ENCODE measurements around the gene ZRANB1.

The ZRANB1 gene

DNA sequence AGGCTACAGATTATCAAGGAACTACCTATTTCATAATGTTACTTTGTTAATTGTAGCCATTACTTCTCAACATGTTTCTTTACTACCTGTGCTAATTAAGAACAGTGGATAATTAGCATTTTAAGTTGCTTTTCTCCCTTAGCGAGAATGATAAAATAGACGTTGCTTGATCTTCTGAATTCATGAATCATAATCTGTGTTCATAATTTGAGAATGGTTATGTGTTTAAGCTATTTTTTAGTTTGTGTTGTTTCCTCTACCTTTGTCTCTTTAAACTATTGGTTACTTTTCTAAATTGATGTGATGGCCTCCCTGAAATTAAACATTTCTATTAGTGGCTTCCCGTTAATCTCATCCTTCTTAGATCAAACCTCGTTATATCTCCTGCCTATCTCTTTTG lies at the start of gene ZRANB1:
ZRANB1 (plus strand) TSS at position 301 of the 400 bp plus-strand sequence. CDS start 371 bp downstream, outside the sequence.
- Histone ChIP-seq H3K27ac (ENCODE audit: low read depth, low read length) (peak within 1 kb of the TSS; percentile 88), H2AFZ (ENCODE audit: low read length, unreplicated experiment) (no peak within 1 kb of the TSS), H3K4me3 (ENCODE audit: low read depth, low read length) (no peak within 1 kb of the TSS), H3K27me3 (ENCODE audit: insufficient read depth, low read length) (no peaks in the 10 kb centered on the region), H3K79me2 (ENCODE audit: control insufficient read depth, insufficient read depth, low read length, unreplicated experiment) (peaks cover 84% of the 10 kb centered on the region), H3K36me3 (ENCODE audit: insufficient read depth, low read length) (0 out of 2 replicates have a peak, but pooled peaks cover 4% of the 10 kb centered on the region), H3K4me1 (ENCODE audit: control insufficient read depth, insufficient read depth, low read length, unreplicated experiment) (peaks cover 31% of the 10 kb centered on the region)

DNA sequence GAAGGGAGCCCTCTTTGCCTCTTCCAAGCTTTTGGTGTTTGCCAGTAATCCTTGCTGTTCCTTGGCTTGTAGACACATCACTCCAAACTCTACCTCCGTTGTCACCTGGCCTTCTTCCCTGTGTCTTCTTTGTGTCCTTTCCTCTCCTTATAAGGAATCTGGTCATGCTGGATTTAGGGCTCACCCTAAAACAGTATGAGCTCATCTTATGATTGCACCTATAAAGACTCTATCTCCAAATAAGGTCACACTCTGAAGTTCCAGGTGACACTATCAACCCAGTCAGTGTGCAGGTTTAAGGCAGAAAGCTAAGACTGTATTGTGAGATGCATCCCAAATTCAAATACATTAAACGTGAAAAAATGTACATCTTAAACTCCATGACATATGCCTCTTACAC lies 49.0 kb upstream of the ZRANB1 start:
- Histone ChIP-seq H3K79me2 (ENCODE audit: control insufficient read depth, insufficient read depth, low read length, unreplicated experiment) (no peaks in the 10 kb centered on the region), H3K4me3 (ENCODE audit: low read depth, low read length) (no peak overlapping the region), H3K4me1 (ENCODE audit: control insufficient read depth, insufficient read depth, low read length, unreplicated experiment) (no peaks in the 10 kb centered on the region), H3K27ac (ENCODE audit: low read depth, low read length) (no peak overlapping the region), H2AFZ (ENCODE audit: low read length, unreplicated experiment) (no peak overlapping the region), H3K36me3 (ENCODE audit: insufficient read depth, low read length) (no peaks in the 10 kb centered on the region), H3K27me3 (ENCODE audit: insufficient read depth, low read length) (0 out of 2 replicates have a peak, but pooled peaks cover 8% of the 10 kb centered on the region)

DNA sequence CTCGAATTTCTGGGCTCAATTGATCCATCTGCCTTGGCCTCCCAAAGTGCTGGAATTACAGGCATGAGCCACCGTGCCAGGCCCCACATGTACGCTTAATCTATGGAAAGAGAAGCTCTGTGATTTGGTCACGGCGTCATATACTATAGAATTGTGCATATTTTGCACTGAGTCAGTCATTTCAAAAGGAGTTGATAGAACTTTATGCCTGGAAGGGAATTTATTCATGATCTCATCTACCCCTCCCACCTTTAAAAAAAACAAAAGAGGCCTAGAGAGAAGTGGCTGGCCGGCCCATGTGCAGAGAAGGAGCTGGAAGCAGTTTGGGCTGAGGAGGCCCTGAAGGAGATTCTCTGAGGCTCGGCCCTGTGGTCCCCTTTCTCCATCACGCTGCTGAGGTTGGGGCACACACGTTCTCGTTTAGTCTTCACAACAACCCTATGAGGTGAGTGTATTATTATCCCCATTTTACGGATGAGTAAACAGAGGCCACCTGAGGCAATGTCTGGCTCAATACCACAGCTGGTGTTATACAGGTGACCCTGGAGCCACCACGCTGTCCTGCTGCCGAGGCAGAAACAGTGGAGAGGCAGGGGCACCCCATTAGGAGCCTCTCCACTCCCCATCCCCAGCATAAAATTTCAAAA lies 47.2 kb upstream of the ZRANB1 start:
- no peaks in the 10 kb centered on the region for H3K36me3 ChIP-seq (ENCODE audit: insufficient read depth, low read length)
- no peak overlapping the region for H2AFZ ChIP-seq (ENCODE audit: low read length, unreplicated experiment)
- no peak overlapping the region for H3K4me3 ChIP-seq (ENCODE audit: low read depth, low read length)
- no peak overlapping the region for H3K27ac ChIP-seq (ENCODE audit: low read depth, low read length)
- 0 out of 2 replicates have a peak, but pooled peaks cover 8% of the 10 kb centered on the region for H3K27me3 ChIP-seq (ENCODE audit: insufficient read depth, low read length)
- H3K79me2 ChIP-seq (ENCODE audit: control insufficient read depth, insufficient read depth, low read length, unreplicated experiment), result no peaks in the 10 kb centered on the region
- no peaks in the 10 kb centered on the region for H3K4me1 ChIP-seq (ENCODE audit: control insufficient read depth, insufficient read depth, low read length, unreplicated experiment)

DNA sequence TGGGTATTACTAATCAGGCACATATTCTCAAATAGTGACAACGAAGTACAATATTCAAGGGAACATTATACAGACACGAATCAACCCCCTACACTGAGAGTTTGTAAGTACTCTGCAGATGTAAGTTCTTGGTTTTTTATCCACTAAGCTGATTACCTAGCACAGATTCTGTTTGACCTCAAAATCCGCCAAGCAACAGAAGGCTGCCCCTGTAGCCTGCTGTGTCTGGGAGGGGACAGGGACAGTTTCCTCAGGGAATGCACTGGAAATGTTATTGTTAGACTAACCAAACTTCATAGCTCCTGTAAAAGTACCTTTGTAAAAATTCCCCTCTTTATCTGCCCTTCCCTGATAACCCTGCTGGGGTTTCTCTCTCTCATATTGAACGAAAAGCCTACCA lies 45.2 kb upstream of the ZRANB1 start:
- 0 out of 2 replicates have a peak, but pooled peaks cover 8% of the 10 kb centered on the region for H3K27me3 ChIP-seq (ENCODE audit: insufficient read depth, low read length)
- no peaks in the 10 kb centered on the region for H3K36me3 ChIP-seq (ENCODE audit: insufficient read depth, low read length)
- no peaks in the 10 kb centered on the region for H3K79me2 ChIP-seq (ENCODE audit: control insufficient read depth, insufficient read depth, low read length, unreplicated experiment)
- no peak overlapping the region for H2AFZ ChIP-seq (ENCODE audit: low read length, unreplicated experiment)
- H3K4me3 ChIP-seq (ENCODE audit: low read depth, low read length), result no peak overlapping the region
- no peak overlapping the region for H3K27ac ChIP-seq (ENCODE audit: low read depth, low read length)
- no peaks in the 10 kb centered on the region for H3K4me1 ChIP-seq (ENCODE audit: control insufficient read depth, insufficient read depth, low read length, unreplicated experiment)

DNA sequence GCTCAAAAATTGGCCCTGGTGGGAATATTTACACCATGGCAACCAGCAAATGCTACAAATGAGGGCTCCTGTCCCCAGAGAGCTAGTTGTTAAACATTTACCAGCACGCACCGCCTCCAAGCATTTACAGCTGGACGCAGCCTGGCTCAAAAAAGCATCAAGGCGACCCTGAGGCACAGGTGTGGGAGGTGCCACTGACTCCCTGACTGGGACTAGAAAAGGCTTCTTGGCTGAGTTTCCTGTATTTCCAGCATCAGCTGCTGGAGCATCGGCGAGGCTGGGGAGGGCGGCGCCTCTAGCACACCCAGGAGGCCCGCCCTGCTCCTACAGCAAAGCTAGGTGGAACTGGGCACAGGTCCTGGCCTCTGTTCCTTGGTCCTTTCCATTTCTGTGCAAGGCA lies 43.5 kb upstream of the ZRANB1 start:
- Histone ChIP-seq H3K79me2 (ENCODE audit: control insufficient read depth, insufficient read depth, low read length, unreplicated experiment) (no peaks in the 10 kb centered on the region), H3K27me3 (ENCODE audit: insufficient read depth, low read length) (0 out of 2 replicates have a peak, but pooled peaks cover 8% of the 10 kb centered on the region), H3K4me1 (ENCODE audit: control insufficient read depth, insufficient read depth, low read length, unreplicated experiment) (no peaks in the 10 kb centered on the region), H3K4me3 (ENCODE audit: low read depth, low read length) (no peak overlapping the region), H3K27ac (ENCODE audit: low read depth, low read length) (no peak overlapping the region), H2AFZ (ENCODE audit: low read length, unreplicated experiment) (no peak overlapping the region), H3K36me3 (ENCODE audit: insufficient read depth, low read length) (no peaks in the 10 kb centered on the region)

DNA sequence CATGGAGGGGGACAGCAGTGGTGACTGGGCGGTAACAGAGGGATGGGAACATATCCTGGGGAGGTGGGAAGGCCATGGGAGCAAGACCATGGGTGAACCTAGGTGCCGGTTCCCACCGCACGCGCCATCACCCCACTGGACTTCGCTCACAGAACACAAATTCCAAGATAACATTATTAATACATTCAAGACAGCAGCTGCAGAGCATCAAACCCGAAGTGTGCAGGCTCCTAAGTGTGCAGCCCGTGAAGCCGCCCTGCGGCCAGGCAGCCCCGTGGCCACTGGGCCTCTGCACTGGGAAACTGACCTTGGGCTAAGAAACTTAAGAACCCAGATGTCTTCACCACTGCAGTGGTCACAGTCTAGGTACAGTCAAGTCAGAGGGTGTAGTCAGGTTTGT lies 42.8 kb upstream of the ZRANB1 start:
- H2AFZ ChIP-seq (ENCODE audit: low read length, unreplicated experiment), result no peak overlapping the region

DNA sequence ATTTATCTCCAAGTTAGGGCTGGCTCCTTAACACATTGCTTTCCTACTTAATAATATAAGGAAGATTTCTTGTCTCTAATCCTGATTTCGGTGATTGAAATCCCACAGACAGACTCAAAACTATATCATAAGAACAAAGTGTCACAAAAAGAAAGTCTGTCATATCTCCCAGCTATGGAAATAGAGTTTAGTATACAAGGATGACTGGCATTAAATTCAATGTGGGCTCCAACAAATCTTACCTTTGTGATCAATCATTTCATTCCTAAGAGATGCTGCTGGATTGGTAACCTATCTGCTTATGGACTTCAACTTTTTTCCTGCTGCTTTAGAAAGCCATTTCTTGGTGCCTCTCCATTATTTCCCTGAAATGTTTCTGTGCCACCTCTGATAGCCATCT lies 39.5 kb upstream of the ZRANB1 start:
- no peaks in the 10 kb centered on the region for H3K27me3 ChIP-seq (ENCODE audit: insufficient read depth, low read length)

More for the DNA sequence above, 42.8 kb upstream of the ZRANB1 start:
- no peak overlapping the region for H3K27ac ChIP-seq (ENCODE audit: low read depth, low read length)
- H3K4me3 ChIP-seq (ENCODE audit: low read depth, low read length), result no peak overlapping the region
- 0 out of 2 replicates have a peak, but pooled peaks cover 8% of the 10 kb centered on the region for H3K27me3 ChIP-seq (ENCODE audit: insufficient read depth, low read length)
- no peaks in the 10 kb centered on the region for H3K4me1 ChIP-seq (ENCODE audit: control insufficient read depth, insufficient read depth, low read length, unreplicated experiment)
- no peaks in the 10 kb centered on the region for H3K79me2 ChIP-seq (ENCODE audit: control insufficient read depth, insufficient read depth, low read length, unreplicated experiment)
- no peaks in the 10 kb centered on the region for H3K36me3 ChIP-seq (ENCODE audit: insufficient read depth, low read length)

DNA sequence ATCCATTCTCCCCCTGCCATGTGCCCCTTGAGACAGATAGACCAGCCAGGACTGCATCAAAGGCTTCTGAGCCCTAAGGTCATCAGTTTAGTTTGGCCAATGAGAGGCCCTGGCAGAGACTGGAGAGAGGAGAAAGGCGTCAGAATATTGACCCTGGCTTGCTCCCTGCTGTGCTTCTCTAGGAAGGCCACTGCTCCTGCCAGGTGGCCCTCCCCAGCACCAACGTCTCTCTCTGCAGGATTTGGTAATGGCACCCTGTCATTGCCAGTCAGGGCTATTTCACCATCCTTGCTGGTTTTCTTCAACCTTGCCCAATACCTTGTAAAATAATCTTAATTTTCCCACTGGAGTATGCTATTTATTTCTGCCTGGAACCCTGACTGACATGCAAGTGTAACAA lies 38.8 kb upstream of the ZRANB1 start:
- Histone ChIP-seq H3K27ac (ENCODE audit: low read depth, low read length) (no peak overlapping the region), H2AFZ (ENCODE audit: low read length, unreplicated experiment) (no peak overlapping the region), H3K79me2 (ENCODE audit: control insufficient read depth, insufficient read depth, low read length, unreplicated experiment) (no peaks in the 10 kb centered on the region), H3K4me1 (ENCODE audit: control insufficient read depth, insufficient read depth, low read length, unreplicated experiment) (peaks cover 19% of the 10 kb centered on the region), H3K27me3 (ENCODE audit: insufficient read depth, low read length) (no peaks in the 10 kb centered on the region), H3K4me3 (ENCODE audit: low read depth, low read length) (no peak overlapping the region), H3K36me3 (ENCODE audit: insufficient read depth, low read length) (no peaks in the 10 kb centered on the region)

More for the DNA sequence above, 39.5 kb upstream of the ZRANB1 start:
- Histone ChIP-seq H3K4me1 (ENCODE audit: control insufficient read depth, insufficient read depth, low read length, unreplicated experiment) (peaks cover 15% of the 10 kb centered on the region), H3K36me3 (ENCODE audit: insufficient read depth, low read length) (no peaks in the 10 kb centered on the region), H3K79me2 (ENCODE audit: control insufficient read depth, insufficient read depth, low read length, unreplicated experiment) (no peaks in the 10 kb centered on the region), H3K4me3 (ENCODE audit: low read depth, low read length) (no peak overlapping the region), H3K27ac (ENCODE audit: low read depth, low read length) (no peak overlapping the region), H2AFZ (ENCODE audit: low read length, unreplicated experiment) (no peak overlapping the region)

DNA sequence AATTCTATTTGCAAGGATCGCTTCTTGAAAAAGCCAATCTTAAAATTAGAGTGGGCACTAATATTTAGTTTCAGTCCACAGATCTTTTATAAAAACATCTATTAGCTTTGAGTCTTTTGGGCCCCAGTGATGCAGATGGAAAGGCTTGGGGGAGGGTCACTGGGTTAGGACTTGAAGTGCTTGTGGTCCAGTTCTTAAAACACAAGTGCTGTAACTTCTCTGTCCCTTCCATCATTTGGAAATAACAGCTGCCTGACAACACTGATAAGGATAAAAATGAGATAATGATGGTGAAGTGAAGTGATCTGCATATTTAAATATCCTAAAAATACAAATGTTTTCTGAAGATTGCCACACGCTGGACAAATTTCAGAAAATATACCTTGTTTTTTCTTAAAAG lies 37.1 kb upstream of the ZRANB1 start:
- H3K4me1 ChIP-seq (ENCODE audit: control insufficient read depth, insufficient read depth, low read length, unreplicated experiment), result peaks cover 19% of the 10 kb centered on the region

DNA sequence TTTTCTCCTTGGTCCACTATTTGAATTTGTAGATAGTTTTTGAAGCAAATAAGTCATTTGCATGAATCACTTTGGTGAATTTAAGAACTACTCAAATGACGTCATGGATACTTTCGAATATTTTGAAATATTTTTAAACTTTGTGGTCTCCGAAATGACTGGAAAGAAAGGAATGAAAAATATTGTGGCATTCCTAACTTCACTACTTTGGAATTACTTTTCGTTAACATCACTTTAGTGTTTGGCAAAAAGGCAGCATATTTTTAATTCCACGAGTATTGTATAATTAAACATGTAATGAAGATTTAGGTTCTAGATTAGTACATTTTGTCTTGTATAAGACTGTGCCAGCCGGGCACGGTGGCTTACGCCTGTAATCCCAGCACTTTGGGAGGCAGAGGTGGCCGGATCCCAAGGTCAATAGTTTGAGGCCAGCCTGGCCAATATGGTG lies 35.3 kb upstream of the ZRANB1 start:
- Histone ChIP-seq H3K79me2 (ENCODE audit: control insufficient read depth, insufficient read depth, low read length, unreplicated experiment) (no peaks in the 10 kb centered on the region), H3K27me3 (ENCODE audit: insufficient read depth, low read length) (no peaks in the 10 kb centered on the region), H3K36me3 (ENCODE audit: insufficient read depth, low read length) (no peaks in the 10 kb centered on the region), H2AFZ (ENCODE audit: low read length, unreplicated experiment) (no peak overlapping the region), H3K27ac (ENCODE audit: low read depth, low read length) (peak overlapping the region; percentile 82), H3K4me1 (ENCODE audit: control insufficient read depth, insufficient read depth, low read length, unreplicated experiment) (peaks cover 27% of the 10 kb centered on the region), H3K4me3 (ENCODE audit: low read depth, low read length) (0 out of 2 replicates have a peak overlapping the region, but pooled peaks have one; percentile 9)

More for the DNA sequence above, 37.1 kb upstream of the ZRANB1 start:
- H3K27me3 ChIP-seq (ENCODE audit: insufficient read depth, low read length), result no peaks in the 10 kb centered on the region
- no peak overlapping the region for H3K4me3 ChIP-seq (ENCODE audit: low read depth, low read length)
- no peaks in the 10 kb centered on the region for H3K36me3 ChIP-seq (ENCODE audit: insufficient read depth, low read length)
- H2AFZ ChIP-seq (ENCODE audit: low read length, unreplicated experiment), result no peak overlapping the region
- no peak overlapping the region for H3K27ac ChIP-seq (ENCODE audit: low read depth, low read length)
- no peaks in the 10 kb centered on the region for H3K79me2 ChIP-seq (ENCODE audit: control insufficient read depth, insufficient read depth, low read length, unreplicated experiment)

DNA sequence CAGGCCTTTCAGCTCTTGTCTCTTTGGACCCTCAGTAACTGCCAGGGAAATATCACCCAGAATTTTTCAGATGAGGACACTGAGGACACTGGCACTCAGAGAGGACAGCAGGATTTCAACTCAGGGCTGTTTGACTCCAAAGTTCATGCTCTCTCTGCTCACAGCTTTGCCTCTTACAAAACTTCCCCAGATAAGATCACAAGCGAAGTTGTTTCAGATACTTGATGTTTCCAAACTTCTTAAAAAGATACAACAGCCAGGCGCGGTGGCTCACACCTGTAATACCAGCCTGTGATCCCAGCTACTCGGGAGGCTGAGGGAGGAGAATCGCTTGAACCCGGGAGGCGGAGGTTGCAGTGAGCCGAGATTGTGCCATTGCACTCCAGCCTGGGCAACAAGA lies 32.4 kb upstream of the ZRANB1 start:
- H3K4me1 ChIP-seq (ENCODE audit: control insufficient read depth, insufficient read depth, low read length, unreplicated experiment), result peaks cover 32% of the 10 kb centered on the region
- H3K27me3 ChIP-seq (ENCODE audit: insufficient read depth, low read length), result no peaks in the 10 kb centered on the region
- no peak overlapping the region for H3K27ac ChIP-seq (ENCODE audit: low read depth, low read length)
- H3K36me3 ChIP-seq (ENCODE audit: insufficient read depth, low read length), result no peaks in the 10 kb centered on the region
- no peaks in the 10 kb centered on the region for H3K79me2 ChIP-seq (ENCODE audit: control insufficient read depth, insufficient read depth, low read length, unreplicated experiment)
- H3K4me3 ChIP-seq (ENCODE audit: low read depth, low read length), result no peak overlapping the region
- H2AFZ ChIP-seq (ENCODE audit: low read length, unreplicated experiment), result no peak overlapping the region

All from ACC112 (cell line).